B cell (primary cell): ENCODE results near the gene USP7. TPM values are rescaled to one million over a fixed set of nuclear protein-coding genes. Genes with fewer than 3 reads are reported as not detected.

Experiments used
- ATAC-seq: fragments of 200-7000 bp; cut with Tn5 transposase; one replicate; pipeline ENCODE4 v1.10.0; 2021; ENCODE audit warnings: low read depth, mild to moderate bottlenecking, moderate number of reproducible peaks, moderate library complexity
- CTCF ChIA-PET: fragments of 350-600 bp; sonication (Branson Sonifier 250); formaldehyde crosslinking; loops from one replicate; lab custom pipeline; 2021; ENCODE audit warnings: antibody characterized with exemption, inconsistent platforms; lab: Charles Lee
- POLR2A ChIA-PET: fragments of 350-600 bp; sonication (Branson Sonifier 250); formaldehyde crosslinking; loops from one replicate; lab custom pipeline; 2021; ENCODE audit warnings: antibody characterized with exemption; lab: Charles Lee
- DNase-seq: peaks from one replicate; pipeline ENCODE4 v3.0.0; 2013
- H2AFZ ChIP-seq: 2 replicates; pipeline ENCODE4 v1.6.1; 2012; ENCODE audit warnings: mild to moderate bottlenecking, low read depth, low read length; ENCODE audit not compliant: insufficient read depth, poor library complexity, severe bottlenecking
- H3K27ac ChIP-seq, 2 donors: 1 replicate in 1 of 2; 2 replicates in 1 of 2; pipeline ENCODE4 v1.5.1; 2012 to 2013; ENCODE audit warnings: low read length in 2 of 2, mild to moderate bottlenecking in 2 of 2, moderate library complexity in 1 of 2
- H3K27me3 ChIP-seq, 4 experiments: fragments of 200-600 bp in 1 of 4; sonication (generic) in 1 of 4; replicated peaks in 1 of 4; 1 replicate in 2 of 4; 2 replicates in 2 of 4; pipeline versions ENCODE4 v1.6.1 to v1.7.0; 2013 to 2016; ENCODE audit warnings: low read length in 3 of 4, mild to moderate bottlenecking in 2 of 4, mixed read lengths in 1 of 4, moderate library complexity in 1 of 4; ENCODE audit not compliant: insufficient read depth in 4 of 4, control insufficient read depth in 3 of 4; ENCODE audit errors: control extremely low read depth in 1 of 4
- H3K36me3 ChIP-seq, 2 experiments: replicated peaks in 1 of 2; 1 replicate in 1 of 2; 2 replicates in 1 of 2; pipeline versions ENCODE4 v1.6.1 to v1.7.1; 2013; ENCODE audit warnings: low read length in 1 of 2; ENCODE audit not compliant: insufficient read depth in 2 of 2, control insufficient read depth in 1 of 2; ENCODE audit errors: control extremely low read depth in 1 of 2, extremely low read depth in 1 of 2
- H3K4me1 ChIP-seq, 2 donors: fragments of 200-600 bp in 1 of 2; sonication (generic) in 1 of 2; 1 replicate in 1 of 2; 2 replicates in 1 of 2; pipeline versions ENCODE4 v1.5.1 to v1.6.1; 2013 to 2017; ENCODE audit warnings: low read length in 2 of 2; ENCODE audit not compliant: control insufficient read depth in 2 of 2, insufficient read depth in 2 of 2
- H3K4me2 ChIP-seq: replicated peaks from 2 replicates; pipeline ENCODE3; 2012; ENCODE audit warnings: mild to moderate bottlenecking, low read depth, low read length; ENCODE audit not compliant: poor library complexity, severe bottlenecking
- H3K4me3 ChIP-seq, 5 experiments: fragments of 200-600 bp in 1 of 5; sonication (generic) in 1 of 5; 1 replicate in 3 of 5; 2 replicates in 2 of 5; pipeline versions ENCODE4 v1.5.1 to v1.7.0; 2011 to 2016; ENCODE audit warnings: low read length in 4 of 5, mild to moderate bottlenecking in 4 of 5, low read depth in 2 of 5, control low read depth in 1 of 5, moderate library complexity in 1 of 5; ENCODE audit not compliant: insufficient read depth in 1 of 5; ENCODE audit errors: control extremely low read depth in 1 of 5, extremely low read depth in 1 of 5
- H3K79me2 ChIP-seq: fragments of 200-600 bp; sonication (generic); one replicate; pipeline ENCODE4 v1.6.0; 2016; ENCODE audit warnings: low read length; ENCODE audit not compliant: control insufficient read depth, insufficient read depth
- H3K9ac ChIP-seq: fragments of 200-600 bp; sonication (generic); 2 replicates; pipeline ENCODE4 v1.6.1; 2017; ENCODE audit warnings: mild to moderate bottlenecking, low read length, moderate library complexity
- H3K9me3 ChIP-seq, 3 donors: one replicate each; pipeline versions ENCODE4 v1.6.1 to v1.7.1; 2013; ENCODE audit warnings: low read length in 2 of 3; ENCODE audit not compliant: control insufficient read depth in 2 of 3, insufficient read depth in 1 of 3; ENCODE audit errors: control extremely low read depth in 1 of 3
- H4K20me1 ChIP-seq: 2 replicates; pipeline ENCODE4 v1.6.0; 2012; ENCODE audit warnings: mild to moderate bottlenecking, low read length; ENCODE audit not compliant: insufficient read depth, control insufficient read depth, poor library complexity, severe bottlenecking
- H3K27ac Mint-ChIP-seq: one replicate; pipeline ENCODE4 v1.8.0; 2021; ENCODE audit warnings: mixed read lengths
- H3K27me3 Mint-ChIP-seq: one replicate; pipeline ENCODE4 v1.8.0; 2021; ENCODE audit warnings: mixed read lengths
- H3K4me1 Mint-ChIP-seq: one replicate; pipeline ENCODE4 v1.8.0; 2021; ENCODE audit warnings: mixed read lengths
- H3K4me3 Mint-ChIP-seq: one replicate; pipeline ENCODE4 v1.8.0; 2021; ENCODE audit warnings: mixed read lengths
- H3K9me3 Mint-ChIP-seq: one replicate; pipeline ENCODE4 v1.8.0; 2022; ENCODE audit warnings: mixed read lengths; ENCODE audit not compliant: insufficient read depth
- CTCF ChIP-seq: fragments of 200-600 bp; IDR thresholded peaks from one replicate; pipeline ENCODE4 v1.8.0; 2022; ENCODE audit warnings: antibody characterized with exemption, mild to moderate bottlenecking
- EZH2 ChIP-seq: IDR thresholded peaks from 2 replicates; pipeline ENCODE4 v1.6.1; 2012; ENCODE audit warnings: borderline replicate concordance, low read depth, mild to moderate bottlenecking, moderate library complexity, low read length; ENCODE audit not compliant: insufficient read depth, poor library complexity, severe bottlenecking
- WGBS: methylation state at CpG from one replicate; pipeline ENCODE4 v1.1.5; 2013; ENCODE audit warnings: missing lambda C conversion rate; ENCODE audit not compliant: insufficient coverage; 5-methylcytosine and 5-hydroxymethylcytosine counted together
- intact Hi-C: fragments of 100-400 bp; cut with micrococcal nuclease; formaldehyde crosslinking; loops from one replicate; pipeline ENCODE4 v1.10.0; 2022
- polyA plus RNA-seq: library from polyadenylated mRNA; depleted of rRNA; stranded (reverse); fragments of >200 nt; gene quantifications from 2 replicates; pipeline ENCODE4 v1.2.3, GENCODE V29; 2012
- total RNA-seq, 2 donors: library from RNA; stranded (reverse); fragments of 120-200 nt in 1 of 2; gene quantifications; 1 replicate in 1 of 2; 2 replicates in 1 of 2; pipeline versions ENCODE4 v1.2.3 to v1.2.4, GENCODE V29; 2013 to 2022

The USP7 gene
- total and polyA plus RNA-seq, 2 donors (not counting 1 experiment from before 2014, with no cell fraction given): 27.4 to 223 TPM

- peak overlapping the region; percentile 73 for H3K4me3 Mint-ChIP-seq
- ChIA-PET CTCF (interaction anchor here (0.6 to 4.0 kb wide), 49 partner anchors 9 to 441 kb away, joined by 3 to 67 read pairs (median 5); partner anchors contain the start of genes HAPSTR1 and LITAFD), POLR2A (interaction anchor here (1.0 to 1.2 kb wide), 3 partner anchors 46 to 82 kb away, joined by 3 to 10 read pairs (median 4); partner anchors contain the start of gene HAPSTR1)
- ATAC-seq (peak; percentile 85), DNase-seq (peak; percentile 81)
- intact Hi-C loops: loop anchor here (1.0 kb wide), 4 partner anchors 72 to 126 kb away; no protein-coding TSS in a partner anchor
- peaks cover 0 to 17% (median 6%) of the 10 kb centered on the region in 4 experiments for H3K27me3 ChIP-seq
- H3K4me1 ChIP-seq: peaks cover 8 to 10% of the 10 kb centered on the region in 2 donors
- H4K20me1 ChIP-seq: no peaks in the 10 kb centered on the region
- peak overlapping the region; percentile 66 for H2AFZ ChIP-seq
- no peaks in the 10 kb centered on the region for H3K36me3 ChIP-seq
- H3K9me3 Mint-ChIP-seq: no peaks in the 10 kb centered on the region
- H3K27me3 Mint-ChIP-seq: peaks cover 27% of the 10 kb centered on the region
- 8% methylated on average over 24 of the region's 26 CpGs for whole genome bisulfite sequencing
- peak overlapping the region; percentile 75 for H3K4me2 ChIP-seq
- peak overlapping the region in 3 of 5 experiments; percentile 3 to 29 (median 28) for H3K4me3 ChIP-seq
- TF ChIP-seq CTCF: peak; percentile 78
- no peak for TF ChIP-seq EZH2
- no peak overlapping the region for H3K27ac ChIP-seq
- no peaks in the 10 kb centered on the region for H3K79me2 ChIP-seq
- peaks cover 0 to 10% (median 0%) of the 10 kb centered on the region in 3 donors for H3K9me3 ChIP-seq
- H3K4me1 Mint-ChIP-seq: peaks cover 8% of the 10 kb centered on the region
- peak overlapping the region; percentile 65 for H3K27ac Mint-ChIP-seq
- peak overlapping the region; percentile 20 for H3K9ac ChIP-seq
Observed at GRCh38 chr16:9008601-9009260, 45.0 kb upstream of the USP7 start.

GRCh38 chr16:9007177-9007794 is 43.6 kb upstream of the USP7 start:
- ATAC-seq (no peak), DNase-seq (no peak)
- Mint-ChIP-seq H3K27me3 (peaks cover 23% of the 10 kb centered on the region), H3K9me3 (no peaks in the 10 kb centered on the region), H3K4me1 (peaks cover 8% of the 10 kb centered on the region), H3K27ac (no peak overlapping the region), H3K4me3 (no peak overlapping the region)
- Histone ChIP-seq H3K9me3 (peaks cover 0 to 3% (median 0%) of the 10 kb centered on the region in 3 donors), H3K9ac (no peak overlapping the region), H3K4me2 (no peak overlapping the region), H3K36me3 (no peaks in the 10 kb centered on the region), H2AFZ (no peak overlapping the region), H3K4me3 (no peak overlapping the region), H3K27me3 (peaks cover 0 to 5% (median 1%) of the 10 kb centered on the region in 4 experiments), H3K79me2 (no peaks in the 10 kb centered on the region), H3K4me1 (peaks cover 8 to 10% of the 10 kb centered on the region in 2 donors), H3K27ac (no peak overlapping the region), H4K20me1 (no peaks in the 10 kb centered on the region)
- WGBS: 79% methylated on average over 15 of the region's 17 CpGs
- ChIA-PET POLR2A (no interaction called here), CTCF (interaction anchor here (1.8 to 4.0 kb wide), 7 partner anchors 26 to 127 kb away, joined by 4 to 67 read pairs (median 15); no protein-coding TSS in a partner anchor)
- intact Hi-C loops: no loop called here
- TF ChIP-seq EZH2: no peak
- no peak for TF ChIP-seq CTCF
